Urinary bladder (tissue), 4 donors: ENCODE data around the gene MIPOL1. TPM values are rescaled to one million over a fixed set of nuclear protein-coding genes. Genes with fewer than 3 reads are reported as not detected.
"Not testable (repeated sequence)": the region's sequence is repeated elsewhere in the genome, so short reads cannot be mapped to it uniquely, and the experiment has no call there.

Experiments
- DNase-seq: peaks from one replicate; pipeline ENCODE4 v3.0.0-alpha.2; 2015; ENCODE audit errors: extremely low spot score
- H3K27ac ChIP-seq: one replicate; pipeline ENCODE4 v1.5.1; 2013; ENCODE audit warnings: low read depth, mild to moderate bottlenecking, moderate library complexity
- H3K36me3 ChIP-seq: one replicate; pipeline ENCODE4 v1.6.1; 2013; ENCODE audit warnings: mild to moderate bottlenecking, moderate library complexity; ENCODE audit not compliant: insufficient read depth
- H3K4me1 ChIP-seq: one replicate; pipeline ENCODE4 v1.6.1; 2013; ENCODE audit warnings: mild to moderate bottlenecking, moderate library complexity; ENCODE audit not compliant: insufficient read depth
- H3K4me3 ChIP-seq: one replicate; pipeline ENCODE4 v1.5.1; 2013; ENCODE audit warnings: low read depth, low read length
- WGBS: extraction: QIAGEN DNeasy Blood & Tissue Kit; methylation state at CpG from one replicate; pipeline ENCODE4 v1.1.7; 2013; 5-methylcytosine and 5-hydroxymethylcytosine counted together
- polyA plus RNA-seq: library from polyadenylated mRNA; stranded (reverse); fragments of 200-250 nt; gene quantifications from one replicate; pipeline ENCODE4 v1.2.3, GENCODE V29; 2013
- total RNA-seq: library from RNA; depleted of rRNA; stranded (reverse); fragments of >200 nt; gene quantifications from one replicate; pipeline ENCODE4 v1.2.3, GENCODE V29; 2014
- donor health status: healthy with polysubstance abuse.
- donor health status: healthy.

The MIPOL1 gene
- total and polyA plus RNA-seq, 2 donors, result 5.6 to 48.4 TPM

GRCh38 chr14:37497422-37497821 lies 299.7 kb downstream of the MIPOL1 start:
- DNase-seq, result no peak
- Histone ChIP-seq H3K4me1 (no peaks in the 10 kb centered on the region), H3K36me3 (no peaks in the 10 kb centered on the region), H3K27ac (no peak overlapping the region), H3K4me3 (no peak overlapping the region)
- 95% methylated on average over 2 of the region's 2 CpGs for WGBS

GRCh38 chr14:37501877-37502276 lies 304.1 kb downstream of the MIPOL1 start:
- no peaks in the 10 kb centered on the region for H3K36me3 ChIP-seq
- H3K4me1 ChIP-seq, result no peaks in the 10 kb centered on the region
- H3K27ac ChIP-seq, result no peak overlapping the region
- no peak for DNase-seq
- H3K4me3 ChIP-seq, result no peak overlapping the region
- WGBS, result 87% methylated on average over 5 of the region's 5 CpGs

GRCh38 chr14:37508503-37508902 lies 310.8 kb downstream of the MIPOL1 start:
- WGBS, result 74% methylated on average over 3 of the region's 3 CpGs
- DNase-seq, result no peak

DNA sequence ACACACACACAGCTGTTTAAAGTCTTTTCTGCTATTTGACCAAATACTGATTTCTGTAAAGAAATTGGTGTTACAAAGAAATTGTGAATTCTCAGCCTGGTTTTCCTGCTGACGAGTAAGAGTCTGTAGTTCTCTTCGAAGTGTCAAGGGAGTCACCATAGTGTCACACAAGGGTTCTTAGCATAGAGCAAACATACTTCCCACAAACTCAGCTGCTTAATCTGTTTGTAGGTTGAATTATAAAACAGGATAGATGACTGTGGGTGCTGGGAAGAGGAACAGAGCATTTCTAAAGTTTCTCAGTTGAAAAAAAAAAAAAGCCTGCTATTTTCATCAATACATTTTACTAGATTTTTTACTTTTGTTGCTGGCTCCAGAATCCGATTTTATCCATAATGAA lies 314.4 kb downstream of the MIPOL1 start:
- no peak for DNase-seq
- WGBS, result 77% methylated on average over 3 of the region's 3 CpGs
- H3K4me1 ChIP-seq, result no peaks in the 10 kb centered on the region
- no peak overlapping the region for H3K27ac ChIP-seq
- no peak overlapping the region for H3K4me3 ChIP-seq
- no peaks in the 10 kb centered on the region for H3K36me3 ChIP-seq

More at GRCh38 chr14:37508503-37508902, 310.8 kb downstream of the MIPOL1 start:
- H3K4me3 ChIP-seq, result no peak overlapping the region
- H3K36me3 ChIP-seq, result no peaks in the 10 kb centered on the region
- no peaks in the 10 kb centered on the region for H3K4me1 ChIP-seq
- no peak overlapping the region for H3K27ac ChIP-seq

DNA sequence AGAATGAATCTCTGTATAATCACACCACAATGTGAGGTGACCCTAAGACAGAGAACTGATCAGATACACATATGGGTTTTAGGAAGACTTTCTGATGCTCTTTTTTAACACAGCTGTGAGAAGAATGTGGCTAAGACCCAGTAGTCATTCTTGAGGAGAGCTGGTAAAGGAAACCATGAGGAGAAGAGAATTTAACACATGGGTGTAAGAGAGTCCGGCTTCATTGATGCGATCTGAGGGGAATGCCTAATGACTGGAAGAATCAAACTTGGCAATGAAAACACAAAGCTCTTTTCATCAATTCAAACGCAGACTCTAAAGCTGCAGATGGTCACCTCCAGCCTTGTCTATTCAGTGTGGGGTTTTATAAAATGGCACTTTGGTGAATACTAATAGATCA lies 318.0 kb downstream of the MIPOL1 start:
- DNase-seq, result no peak
- Histone ChIP-seq H3K27ac (no peak overlapping the region), H3K4me3 (no peak overlapping the region), H3K4me1 (no peaks in the 10 kb centered on the region), H3K36me3 (no peaks in the 10 kb centered on the region)
- 68% methylated on average over 3 of the region's 3 CpGs for WGBS

DNA sequence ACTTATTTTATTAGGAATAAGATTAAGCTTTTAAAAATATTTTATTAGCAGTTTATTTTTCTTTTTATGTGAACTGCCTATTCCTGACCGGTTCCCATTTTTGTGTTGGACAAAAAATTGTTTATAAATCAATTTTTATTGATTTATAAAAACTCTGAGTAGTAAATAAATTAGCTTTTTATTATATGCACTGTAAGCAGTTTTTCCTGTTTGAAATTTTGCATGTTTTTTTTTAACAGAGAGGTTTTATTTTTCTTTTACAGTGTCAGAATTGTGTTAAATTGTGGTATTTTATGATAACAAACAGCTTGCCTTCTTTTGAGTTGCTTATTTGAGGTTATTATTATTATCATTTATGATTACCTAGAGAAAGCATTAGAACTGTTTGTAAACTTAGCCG lies 329.3 kb downstream of the MIPOL1 start:
- Histone ChIP-seq H3K4me3 (no peak overlapping the region), H3K4me1 (no peaks in the 10 kb centered on the region), H3K36me3 (no peaks in the 10 kb centered on the region), H3K27ac (no peak overlapping the region)
- WGBS, result 73% methylated on average over 2 of the region's 2 CpGs
- DNase-seq, result no peak

DNA sequence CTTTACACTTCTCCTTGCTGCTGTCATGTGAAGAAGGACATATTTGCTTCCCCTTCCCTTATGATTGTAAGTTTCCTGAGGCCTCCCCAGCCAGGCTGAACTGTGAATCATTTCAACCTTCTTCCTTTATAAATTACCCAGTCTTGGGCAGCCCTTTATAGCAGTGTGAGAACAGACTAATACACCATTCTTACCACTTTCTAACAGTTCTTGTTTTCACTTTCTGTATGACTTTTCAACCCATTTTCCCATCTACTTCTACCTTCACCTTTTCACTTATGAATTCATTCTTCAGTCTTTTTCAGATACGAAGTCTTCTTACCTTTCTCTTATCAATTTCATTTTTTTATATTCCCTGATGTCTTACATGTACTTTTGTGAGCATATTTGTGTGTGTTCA lies 342.3 kb downstream of the MIPOL1 start:
- no peaks in the 10 kb centered on the region for H3K4me1 ChIP-seq
- H3K27ac ChIP-seq, result no peak overlapping the region
- WGBS, result 87% methylated on average over 1 of the region's 1 CpG
- H3K36me3 ChIP-seq, result no peaks in the 10 kb centered on the region
- no peak overlapping the region for H3K4me3 ChIP-seq
- no peak for DNase-seq

DNA sequence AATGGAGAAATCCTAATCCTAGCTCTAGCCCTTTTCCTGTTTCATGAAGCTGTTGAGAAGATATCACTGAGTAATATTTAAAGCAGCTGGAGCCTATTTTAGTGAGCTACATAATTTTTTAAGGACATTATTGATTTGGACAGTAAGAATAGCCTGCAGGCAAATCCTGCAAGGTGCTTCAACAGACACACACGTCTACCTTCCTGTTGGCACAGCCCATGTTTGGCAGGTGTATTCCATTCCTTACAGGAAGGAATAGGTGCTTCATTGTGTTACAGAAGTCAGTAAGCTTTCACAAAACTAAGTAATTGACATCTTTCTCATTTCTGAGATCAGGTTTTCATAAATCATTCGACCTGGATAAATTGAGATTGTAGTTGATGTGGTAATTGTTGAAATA lies 346.7 kb downstream of the MIPOL1 start:
- Histone ChIP-seq H3K4me3 (no peak overlapping the region), H3K27ac (no peak overlapping the region), H3K36me3 (no peaks in the 10 kb centered on the region), H3K4me1 (no peaks in the 10 kb centered on the region)
- 60% methylated on average over 2 of the region's 2 CpGs for WGBS
- DNase-seq, result no peak

- H3K27ac ChIP-seq, result no peak overlapping the region
- no peaks in the 10 kb centered on the region for H3K36me3 ChIP-seq
- no peak for DNase-seq
- no peak overlapping the region for H3K4me3 ChIP-seq
- H3K4me1 ChIP-seq, result no peaks in the 10 kb centered on the region
Observed at GRCh38 chr14:37545174-37545573, 347.4 kb downstream of the MIPOL1 start.

DNA sequence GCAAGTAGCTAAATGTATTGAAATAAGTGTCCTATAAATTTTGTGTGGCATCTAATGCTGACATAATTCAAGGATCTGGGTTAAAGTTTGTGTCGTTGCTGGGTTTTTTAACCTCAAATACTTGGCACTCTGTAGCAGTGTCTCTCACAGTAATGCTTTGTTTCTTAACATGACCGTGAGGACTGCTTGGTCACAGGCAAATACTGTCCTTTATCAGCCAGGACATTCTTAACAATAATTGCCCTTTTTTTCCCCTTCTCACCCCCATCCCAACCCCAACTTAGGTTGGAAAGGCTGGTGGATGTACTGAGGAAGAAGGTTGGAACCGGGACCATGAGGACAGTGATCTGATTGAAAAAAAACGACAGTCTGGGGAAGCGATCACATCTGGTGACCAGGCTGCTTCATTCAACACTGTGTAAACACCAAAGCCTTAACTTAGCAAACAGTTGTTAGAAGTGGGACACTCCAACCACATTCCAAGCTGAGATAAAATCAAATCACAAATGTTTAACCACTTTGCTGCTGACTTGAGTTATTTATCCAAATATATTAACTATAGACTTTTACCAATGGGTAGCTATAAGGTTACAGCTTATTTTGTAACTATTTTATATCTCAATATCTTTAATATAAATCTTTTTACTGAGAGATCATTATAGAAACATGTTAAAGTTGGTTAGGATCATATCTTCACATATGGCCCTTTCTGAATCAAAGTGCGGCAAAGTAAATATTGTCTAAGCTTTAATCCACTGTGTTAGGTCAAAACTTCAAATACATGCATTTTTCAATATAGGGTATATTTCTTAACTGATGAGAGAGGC lies 349.1 kb downstream of the MIPOL1 start:
- H3K4me1 ChIP-seq, result no peaks in the 10 kb centered on the region
- H3K27ac ChIP-seq, result no peak overlapping the region
- WGBS, result 39% methylated on average over 6 of the region's 6 CpGs
- no peak for DNase-seq
- H3K36me3 ChIP-seq, result no peaks in the 10 kb centered on the region
- no peak overlapping the region for H3K4me3 ChIP-seq

GRCh38 chr14:37550511-37550910 lies 352.8 kb downstream of the MIPOL1 start:
- 29% methylated on average over 5 of the region's 5 CpGs for WGBS
- H3K4me1 ChIP-seq, result no peaks in the 10 kb centered on the region
- H3K4me3 ChIP-seq, result no peak overlapping the region
- no peak overlapping the region for H3K27ac ChIP-seq
- no peak for DNase-seq
- H3K36me3 ChIP-seq, result no peaks in the 10 kb centered on the region

DNA sequence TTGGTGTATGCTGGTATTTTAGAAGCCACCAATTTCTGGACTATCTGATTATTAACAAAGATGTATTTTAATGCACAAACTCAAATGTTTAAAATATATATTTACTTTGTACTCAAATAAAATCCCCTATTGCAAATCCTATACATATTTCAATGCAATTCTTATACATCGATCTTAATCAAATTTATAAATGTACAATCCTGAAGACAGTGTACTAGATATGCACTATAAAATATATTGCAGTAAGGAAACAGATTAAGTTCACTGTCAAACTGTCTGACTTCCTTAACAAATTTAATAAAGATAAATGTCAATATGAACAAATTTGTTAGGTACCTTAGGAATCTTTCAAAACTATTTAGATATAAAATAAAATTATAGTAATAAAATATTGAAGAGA lies 353.4 kb downstream of the MIPOL1 start:
- H3K4me1 ChIP-seq, result no peaks in the 10 kb centered on the region
- H3K4me3 ChIP-seq, result no peak overlapping the region
- WGBS, result 73% methylated on average over 1 of the region's 1 CpG
- no peaks in the 10 kb centered on the region for H3K36me3 ChIP-seq
- no peak overlapping the region for H3K27ac ChIP-seq
- no peak for DNase-seq

- Histone ChIP-seq H3K4me3 (no peak overlapping the region), H3K36me3 (no peaks in the 10 kb centered on the region), H3K27ac (no peak overlapping the region), H3K4me1 (no peaks in the 10 kb centered on the region)
- 94% methylated on average over 1 of the region's 1 CpG for WGBS
- no peak for DNase-seq
Observed at GRCh38 chr14:37553935-37554550, 356.3 kb downstream of the MIPOL1 start.

- not testable (repeated sequence) for H3K4me1 ChIP-seq, H3K36me3 ChIP-seq, DNase-seq, H3K4me3 ChIP-seq, H3K27ac ChIP-seq
- WGBS, result 93% methylated on average over 28 of the region's 33 CpGs
Observed at GRCh38 chr14:37555596-37555995, 357.9 kb downstream of the MIPOL1 start.
